ENCODE results near the gene GM2A.

The GM2A gene

DNA sequence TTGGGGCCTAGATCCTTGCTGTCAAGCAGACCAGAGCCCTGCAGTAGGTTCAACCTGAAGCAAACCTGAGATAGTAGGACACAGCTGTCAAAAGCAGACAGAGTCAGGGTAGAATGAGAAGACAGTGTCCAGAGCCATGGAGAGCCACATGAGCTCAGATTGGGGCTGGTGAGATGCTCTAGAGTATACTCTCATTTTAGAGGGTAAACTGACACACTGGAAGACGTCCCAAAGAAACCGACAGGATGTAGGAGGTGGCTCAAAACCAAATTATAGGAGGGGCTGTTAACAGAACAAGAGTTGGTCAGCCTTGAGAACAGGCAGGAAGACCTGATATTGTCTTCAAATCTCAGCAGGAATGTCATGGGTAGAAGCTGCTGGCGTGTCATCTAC, 40.6 kb upstream of the GM2A start:
- H3K27me3 ChIP-seq (ENCODE audit: control insufficient read depth in 3 of 3, insufficient read depth in 3 of 3, low read depth in 1 of 3, low read length in 3 of 3): peaks cover 0 to 2% (median 0%) of the 10 kb centered on the region in 3 experiments
- no CpG with 5 or more reads among the region's 3 CpGs for WGBS, 2 donors (ENCODE audit: extremely low coverage in 2 of 2, insufficient read length in 2 of 2, insufficient replicate concordance in 1 of 2)
- H4K91ac ChIP-seq (ENCODE audit: low read depth, low read length, poor library complexity): no peak overlapping the region
- peak overlapping the region; percentile 25 for H3K18ac ChIP-seq (ENCODE audit: low read length)
- no peak overlapping the region for H3K4ac ChIP-seq (ENCODE audit: low read length)
- no peak overlapping the region for H3K4me3 ChIP-seq (ENCODE audit: low read length in 2 of 2)
- H3K9ac ChIP-seq (ENCODE audit: low read depth, low read length, poor library complexity): no peak overlapping the region
- peak overlapping the region; percentile 31 for H2BK15ac ChIP-seq (ENCODE audit: low read length)
- H2AK5ac ChIP-seq (ENCODE audit: low read depth, low read length): no peak overlapping the region
- no peak overlapping the region for H2AFZ ChIP-seq (ENCODE audit: low read length)
- peak overlapping the region; percentile 91 for H2BK12ac ChIP-seq (ENCODE audit: low read length)
- no peak overlapping the region for H4K8ac ChIP-seq (ENCODE audit: low read depth, low read length)
- H3K36me3 ChIP-seq (replicated peaks in 1 of 2; ENCODE audit: control insufficient read depth in 2 of 2, insufficient read depth in 2 of 2, low read length in 2 of 2): no peaks in the 10 kb centered on the region
- no peak overlapping the region for H3K4me2 ChIP-seq (ENCODE audit: insufficient read depth, low read length, poor library complexity, severe bottlenecking)
- no peak for DNase-seq (ENCODE audit: low spot score)
- H3K79me1 ChIP-seq (ENCODE audit: low read depth, low read length): no peaks in the 10 kb centered on the region
- H3K9me3 ChIP-seq (replicated peaks in 1 of 2; ENCODE audit: control insufficient read depth in 2 of 2, insufficient read depth in 1 of 2, low read depth in 1 of 2, low read length in 2 of 2): no peaks in the 10 kb centered on the region
- no peak overlapping the region for H3K14ac ChIP-seq (ENCODE audit: low read length)
- H3K27ac ChIP-seq (replicated peaks; ENCODE audit: low read length): no peak overlapping the region
- no peak overlapping the region for H3K23ac ChIP-seq (ENCODE audit: low read depth, low read length, poor library complexity)
- no peak overlapping the region for H2BK5ac ChIP-seq (ENCODE audit: low read length)
- H3K4me1 ChIP-seq (ENCODE audit: control insufficient read depth in 2 of 2, insufficient read depth in 1 of 2, low read depth in 1 of 2, low read length in 2 of 2): peaks cover 0 to 5% of the 10 kb centered on the region in 2 donors
- H2BK120ac ChIP-seq (ENCODE audit: low read depth, low read length): no peak overlapping the region

DNA sequence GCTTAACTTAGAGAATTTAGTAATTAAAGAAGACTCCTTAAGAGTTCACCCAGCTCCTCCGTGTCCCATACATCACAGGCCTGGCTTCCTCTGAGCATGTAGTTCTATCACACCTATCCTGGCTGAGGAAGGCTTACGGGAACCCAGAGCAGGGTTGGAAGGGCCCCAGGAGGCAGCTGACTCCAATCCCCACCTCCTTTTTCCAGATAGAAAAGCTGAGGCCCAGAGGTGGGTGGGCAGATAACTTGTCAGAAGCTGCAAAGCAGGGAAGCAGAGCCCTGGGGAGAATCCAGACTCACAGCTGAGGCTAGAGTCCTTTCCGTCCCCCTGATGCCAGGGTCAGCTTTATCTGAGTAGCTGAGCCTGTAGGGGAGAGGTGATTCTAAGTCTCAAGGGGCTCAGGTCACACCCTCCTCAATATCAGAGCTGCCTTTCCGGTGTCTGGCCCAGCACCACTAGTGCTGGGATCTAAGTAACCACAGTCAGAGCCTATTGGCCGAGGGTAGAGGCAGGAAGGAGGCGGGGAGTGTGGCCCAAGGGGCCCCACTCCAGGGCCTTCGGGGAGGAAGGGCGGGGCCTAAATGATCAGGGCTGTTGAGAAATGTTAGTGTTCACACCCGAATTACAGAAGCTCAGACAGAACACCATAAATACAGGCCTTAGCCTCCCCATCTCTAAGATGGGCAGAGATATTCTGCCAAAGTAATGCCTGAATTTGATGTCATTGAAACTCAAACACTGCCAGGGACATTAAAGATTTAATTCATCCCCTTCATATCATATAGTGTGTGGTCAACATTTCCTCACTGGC, 39.0 kb upstream of the GM2A start:
- H4K91ac ChIP-seq (ENCODE audit: low read depth, low read length, poor library complexity): no peak overlapping the region
- WGBS, 2 donors (ENCODE audit: extremely low coverage in 2 of 2, insufficient read length in 2 of 2, insufficient replicate concordance in 1 of 2): no CpG with 5 or more reads among the region's 9 CpGs
- H2BK120ac ChIP-seq (ENCODE audit: low read depth, low read length): no peak overlapping the region
- no peaks in the 10 kb centered on the region for H3K9me3 ChIP-seq (replicated peaks in 1 of 2; ENCODE audit: control insufficient read depth in 2 of 2, insufficient read depth in 1 of 2, low read depth in 1 of 2, low read length in 2 of 2)
- peaks cover 0 to 16% (median 0%) of the 10 kb centered on the region in 3 experiments for H3K27me3 ChIP-seq (ENCODE audit: control insufficient read depth in 3 of 3, insufficient read depth in 3 of 3, low read depth in 1 of 3, low read length in 3 of 3)
- no peak overlapping the region for H2BK12ac ChIP-seq (ENCODE audit: low read length)
- no peaks in the 10 kb centered on the region for H3K36me3 ChIP-seq (replicated peaks in 1 of 2; ENCODE audit: control insufficient read depth in 2 of 2, insufficient read depth in 2 of 2, low read length in 2 of 2)
- H3K4me2 ChIP-seq (ENCODE audit: insufficient read depth, low read length, poor library complexity, severe bottlenecking): no peak overlapping the region
- no peak overlapping the region for H3K27ac ChIP-seq (replicated peaks; ENCODE audit: low read length)
- no peak overlapping the region for H3K23ac ChIP-seq (ENCODE audit: low read depth, low read length, poor library complexity)
- no peak overlapping the region for H2AK5ac ChIP-seq (ENCODE audit: low read depth, low read length)
- DNase-seq (ENCODE audit: low spot score): no peak
- no peaks in the 10 kb centered on the region for H3K79me1 ChIP-seq (ENCODE audit: low read depth, low read length)
- H3K18ac ChIP-seq (ENCODE audit: low read length): peak overlapping the region; percentile 7
- H3K14ac ChIP-seq (ENCODE audit: low read length): no peak overlapping the region
- H3K9ac ChIP-seq (ENCODE audit: low read depth, low read length, poor library complexity): no peak overlapping the region
- peak overlapping the region; percentile 70 for H2AFZ ChIP-seq (ENCODE audit: low read length)
- H3K4ac ChIP-seq (ENCODE audit: low read length): no peak overlapping the region
- H4K8ac ChIP-seq (ENCODE audit: low read depth, low read length): no peak overlapping the region
- peaks cover 0 to 5% of the 10 kb centered on the region in 2 donors for H3K4me1 ChIP-seq (ENCODE audit: control insufficient read depth in 2 of 2, insufficient read depth in 1 of 2, low read depth in 1 of 2, low read length in 2 of 2)
- H3K4me3 ChIP-seq (ENCODE audit: low read length in 2 of 2): no peak overlapping the region
- no peak overlapping the region for H2BK5ac ChIP-seq (ENCODE audit: low read length)
- H2BK15ac ChIP-seq (ENCODE audit: low read length): no peak overlapping the region

GRCh38 chr5:151214614-151215545, 38.1 kb upstream of the GM2A start:
- Histone ChIP-seq H2BK5ac (ENCODE audit: low read length) (no peak overlapping the region), H3K9ac (ENCODE audit: low read depth, low read length, poor library complexity) (no peak overlapping the region), H2BK12ac (ENCODE audit: low read length) (no peak overlapping the region), H3K27ac (replicated peaks; ENCODE audit: low read length) (no peak overlapping the region), H4K8ac (ENCODE audit: low read depth, low read length) (no peak overlapping the region), H3K79me1 (ENCODE audit: low read depth, low read length) (no peaks in the 10 kb centered on the region), H2AK5ac (ENCODE audit: low read depth, low read length) (no peak overlapping the region), H3K4me2 (ENCODE audit: insufficient read depth, low read length, poor library complexity, severe bottlenecking) (no peak overlapping the region), H3K23ac (ENCODE audit: low read depth, low read length, poor library complexity) (no peak overlapping the region), H3K4me3 (ENCODE audit: low read length in 2 of 2) (no peak overlapping the region), H2BK15ac (ENCODE audit: low read length) (no peak overlapping the region), H2AFZ (ENCODE audit: low read length) (peak overlapping the region; percentile 70), H3K4ac (ENCODE audit: low read length) (no peak overlapping the region), H3K14ac (ENCODE audit: low read length) (no peak overlapping the region), H2BK120ac (ENCODE audit: low read depth, low read length) (no peak overlapping the region), H4K91ac (ENCODE audit: low read depth, low read length, poor library complexity) (no peak overlapping the region), H3K9me3 (replicated peaks in 1 of 2; ENCODE audit: control insufficient read depth in 2 of 2, insufficient read depth in 1 of 2, low read depth in 1 of 2, low read length in 2 of 2) (no peaks in the 10 kb centered on the region), H3K18ac (ENCODE audit: low read length) (no peak overlapping the region), H3K36me3 (replicated peaks in 1 of 2; ENCODE audit: control insufficient read depth in 2 of 2, insufficient read depth in 2 of 2, low read length in 2 of 2) (no peaks in the 10 kb centered on the region), H3K4me1 (ENCODE audit: control insufficient read depth in 2 of 2, insufficient read depth in 1 of 2, low read depth in 1 of 2, low read length in 2 of 2) (peaks cover 0 to 5% of the 10 kb centered on the region in 2 donors), H3K27me3 (ENCODE audit: control insufficient read depth in 3 of 3, insufficient read depth in 3 of 3, low read depth in 1 of 3, low read length in 3 of 3) (peaks cover 0 to 16% (median 0%) of the 10 kb centered on the region in 3 experiments)
- WGBS, 2 donors (ENCODE audit: extremely low coverage in 2 of 2, insufficient read length in 2 of 2, insufficient replicate concordance in 1 of 2): no CpG with 5 or more reads among the region's 10 CpGs
- DNase-seq (ENCODE audit: low spot score): no peak

DNA sequence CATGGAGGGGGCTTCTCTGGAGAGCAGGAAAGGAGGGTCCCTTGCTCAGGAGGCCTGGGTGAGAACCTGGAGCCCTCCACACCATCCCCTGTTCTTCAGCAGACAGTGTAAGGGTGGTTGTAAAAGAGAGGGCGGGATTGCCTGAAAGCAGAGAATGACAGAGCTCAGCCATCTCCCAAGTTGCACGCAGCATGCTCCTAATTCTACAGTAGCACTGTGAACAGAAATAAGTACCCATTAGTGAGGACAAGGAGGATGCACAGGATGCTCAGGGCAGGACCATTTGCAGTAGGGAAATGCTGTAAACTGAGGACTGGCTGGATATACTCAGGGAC, 37.5 kb upstream of the GM2A start:
- Histone ChIP-seq H3K4ac (ENCODE audit: low read length) (no peak overlapping the region), H4K8ac (ENCODE audit: low read depth, low read length) (no peak overlapping the region), H4K91ac (ENCODE audit: low read depth, low read length, poor library complexity) (no peak overlapping the region), H3K36me3 (replicated peaks in 1 of 2; ENCODE audit: control insufficient read depth in 2 of 2, insufficient read depth in 2 of 2, low read length in 2 of 2) (no peaks in the 10 kb centered on the region), H2AFZ (ENCODE audit: low read length) (no peak overlapping the region), H3K18ac (ENCODE audit: low read length) (no peak overlapping the region), H3K27ac (replicated peaks; ENCODE audit: low read length) (no peak overlapping the region), H3K4me1 (ENCODE audit: control insufficient read depth in 2 of 2, insufficient read depth in 1 of 2, low read depth in 1 of 2, low read length in 2 of 2) (peaks cover 0 to 5% of the 10 kb centered on the region in 2 donors), H3K79me1 (ENCODE audit: low read depth, low read length) (no peaks in the 10 kb centered on the region), H3K14ac (ENCODE audit: low read length) (no peak overlapping the region), H2BK120ac (ENCODE audit: low read depth, low read length) (no peak overlapping the region), H2BK15ac (ENCODE audit: low read length) (no peak overlapping the region), H3K9me3 (replicated peaks in 1 of 2; ENCODE audit: control insufficient read depth in 2 of 2, insufficient read depth in 1 of 2, low read depth in 1 of 2, low read length in 2 of 2) (no peaks in the 10 kb centered on the region), H2AK5ac (ENCODE audit: low read depth, low read length) (no peak overlapping the region), H3K4me2 (ENCODE audit: insufficient read depth, low read length, poor library complexity, severe bottlenecking) (no peak overlapping the region), H2BK5ac (ENCODE audit: low read length) (no peak overlapping the region), H3K27me3 (ENCODE audit: control insufficient read depth in 3 of 3, insufficient read depth in 3 of 3, low read depth in 1 of 3, low read length in 3 of 3) (peaks cover 0 to 20% (median 2%) of the 10 kb centered on the region in 3 experiments), H3K4me3 (ENCODE audit: low read length in 2 of 2) (no peak overlapping the region), H3K23ac (ENCODE audit: low read depth, low read length, poor library complexity) (no peak overlapping the region), H3K9ac (ENCODE audit: low read depth, low read length, poor library complexity) (no peak overlapping the region), H2BK12ac (ENCODE audit: low read length) (no peak overlapping the region)
- no CpG with 5 or more reads among the region's 2 CpGs for WGBS, 2 donors (ENCODE audit: extremely low coverage in 2 of 2, insufficient read length in 2 of 2, insufficient replicate concordance in 1 of 2)
- no peak for DNase-seq (ENCODE audit: low spot score)
